DOHH2 (cell line): ENCODE results near the gene ATXN7L3.

Experiments used
- CTCF ChIP-seq: fragments of 200-600 bp; sonication (generic); IDR thresholded peaks from one replicate; pipeline ENCODE4 v1.5.1; 2014; ENCODE audit warnings: antibody characterized with exemption, mild to moderate bottlenecking, low read depth, low read length; ENCODE audit not compliant: poor library complexity, severe bottlenecking
- EZH2phosphoT487 ChIP-seq: fragments of 200-600 bp; sonication (generic); IDR thresholded peaks from 2 replicates; pipeline ENCODE4 v1.6.1; 2017; ENCODE audit warnings: borderline replicate concordance, mild to moderate bottlenecking, antibody characterized with exemption, low read length, moderate library complexity, mixed read lengths

GRCh38 chr17:44146375-44147346 lies 53.0 kb downstream of the ATXN7L3 start:
- TF ChIP-seq CTCF (no peak), EZH2phosphoT487 (no peak)
